ENCODE data around the gene CNIH4. TPM values are rescaled to one million over a fixed set of nuclear protein-coding genes. Genes with fewer than 3 reads are reported as not detected.
"Not testable (repeated sequence)": the region's sequence is repeated elsewhere in the genome, so short reads cannot be mapped to it uniquely, and the experiment has no call there.

Gene CNIH4
- total RNA-seq, 1 donor from 2014 or later, result 110 TPM

GRCh38 chr1:224348137-224348536 lies 8.5 kb upstream of the CNIH4 start:
- DNase-seq (ENCODE audit: low read depth, low spot score), result no peak

GRCh38 chr1:224349716-224350115 lies 7.0 kb upstream of the CNIH4 start:
- not testable (repeated sequence) for DNase-seq (ENCODE audit: low read depth, low spot score)

- DNase-seq (ENCODE audit: low read depth, low spot score), result not testable (repeated sequence)
Measured at GRCh38 chr1:224352436-224353085, 4.1 kb upstream of the CNIH4 start.

GRCh38 chr1:224353975-224354925 lies 2.4 kb upstream of the CNIH4 start:
- no peak for DNase-seq (ENCODE audit: low read depth, low spot score)

- DNase-seq (ENCODE audit: low read depth, low spot score), result no peak
Measured at GRCh38 chr1:224357626-224358124, 996 bp downstream of the CNIH4 start.

- no peak for DNase-seq (ENCODE audit: low read depth, low spot score)
Measured at GRCh38 chr1:224358237-224358636, 1.6 kb downstream of the CNIH4 start.

GRCh38 chr1:224359207-224359606 lies 2.5 kb downstream of the CNIH4 start:
- DNase-seq (ENCODE audit: low read depth, low spot score), result no peak

GRCh38 chr1:224368409-224368808 lies 11.7 kb downstream of the CNIH4 start:
- DNase-seq (ENCODE audit: low read depth, low spot score), result no peak

GRCh38 chr1:224373008-224373590 lies 16.4 kb downstream of the CNIH4 start:
- DNase-seq (ENCODE audit: low read depth, low spot score), result no peak

- DNase-seq (ENCODE audit: low read depth, low spot score), result no peak
Measured at GRCh38 chr1:224375059-224375458, 18.4 kb downstream of the CNIH4 start.

GRCh38 chr1:224377676-224378006 lies 21.0 kb downstream of the CNIH4 start:
- DNase-seq (ENCODE audit: low read depth, low spot score), result no peak

GRCh38 chr1:224378855-224379631 lies 22.4 kb downstream of the CNIH4 start:
- DNase-seq (ENCODE audit: low read depth, low spot score), result no peak

GRCh38 chr1:224380003-224380402 lies 23.3 kb downstream of the CNIH4 start:
- DNase-seq (ENCODE audit: low read depth, low spot score), result no peak

GRCh38 chr1:224381880-224382548 lies 25.3 kb downstream of the CNIH4 start:
- no peak for DNase-seq (ENCODE audit: low read depth, low spot score)

- no peak for DNase-seq (ENCODE audit: low read depth, low spot score)
Measured at GRCh38 chr1:224383218-224383617, 26.5 kb downstream of the CNIH4 start.

GRCh38 chr1:224387302-224387912 lies 30.7 kb downstream of the CNIH4 start:
- DNase-seq (ENCODE audit: low read depth, low spot score), result no peak

GRCh38 chr1:224387943-224388342 lies 31.3 kb downstream of the CNIH4 start:
- DNase-seq (ENCODE audit: low read depth, low spot score), result no peak

GRCh38 chr1:224390517-224390916 lies 33.8 kb downstream of the CNIH4 start:
- DNase-seq (ENCODE audit: low read depth, low spot score), result no peak

GRCh38 chr1:224392411-224393249 lies 36.0 kb downstream of the CNIH4 start:
- no peak for DNase-seq (ENCODE audit: low read depth, low spot score)
